ENCODE results near the gene MOB2. TPM values are rescaled to one million over a fixed set of nuclear protein-coding genes. Genes with fewer than 3 reads are reported as not detected.

MOB2 gene
- total RNA-seq, 1 experiment from 2014 or later = 22.7 TPM

DNA sequence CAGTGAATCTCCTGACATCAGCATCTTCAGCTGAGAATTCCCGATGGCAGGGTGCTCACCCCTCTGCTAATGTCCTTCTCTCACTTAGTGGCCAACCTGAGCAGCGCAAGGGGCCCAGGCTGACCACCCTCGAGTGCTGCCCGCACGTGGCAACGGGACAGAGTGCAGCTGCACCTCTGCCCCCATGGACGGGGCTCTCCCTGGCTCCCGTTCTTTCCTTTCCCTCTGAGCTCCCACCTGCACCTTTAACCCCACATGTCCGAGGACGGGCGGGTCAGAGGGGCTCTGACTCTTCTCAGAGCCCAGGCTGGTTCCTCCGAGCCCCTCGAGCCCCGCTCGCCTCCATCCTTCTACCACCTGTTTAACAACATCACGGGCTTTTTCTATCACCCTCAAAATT lies 19.8 kb downstream of the MOB2 start:
- Histone ChIP-seq H2BK12ac (ENCODE audit: insufficient read length, low read depth, low read length) (no peak overlapping the region), H3K56ac (ENCODE audit: insufficient read length, low read depth, low read length) (no peak overlapping the region), H2AK5ac (ENCODE audit: insufficient read length, low read length) (no peak overlapping the region), H4K91ac (ENCODE audit: insufficient read length, low read depth, low read length) (no peak overlapping the region), H3K14ac (ENCODE audit: insufficient read depth, low read length) (no peak overlapping the region), H3K79me1 (ENCODE audit: insufficient read depth, low read depth, low read length, poor library complexity, severe bottlenecking) (no peaks in the 10 kb centered on the region), H4K8ac (replicated peaks; ENCODE audit: insufficient read length, low read depth, low read length) (no peak overlapping the region), H2BK120ac (ENCODE audit: low read depth, low read length, poor library complexity, severe bottlenecking) (no peak overlapping the region), H2BK15ac (ENCODE audit: low read depth, low read length) (no peak overlapping the region), H4K20me1 (ENCODE audit: control insufficient read depth, insufficient read depth, insufficient read length) (no peaks in the 10 kb centered on the region), H3K23ac (ENCODE audit: insufficient read length, low read depth, low read length) (no peak overlapping the region), H2BK20ac (ENCODE audit: low read depth, low read length, poor library complexity, severe bottlenecking) (no peak overlapping the region), H3K4ac (ENCODE audit: low read depth, low read length) (no peak overlapping the region), H3T11ph (ENCODE audit: low read length) (no peak overlapping the region), H3K9me3 (ENCODE audit: control insufficient read depth, low read depth, low read length) (no peaks in the 10 kb centered on the region), H3K27me3 (ENCODE audit: insufficient read depth, low read length) (no peaks in the 10 kb centered on the region), H2BK5ac (ENCODE audit: insufficient read length, low read length) (no peak overlapping the region), H3K4me1 (ENCODE audit: insufficient read depth, low read length) (no peaks in the 10 kb centered on the region), H3K9ac (ENCODE audit: extremely low read depth, insufficient read length, low read length) (no peak overlapping the region), H3K27ac (ENCODE audit: insufficient read length, low read depth, low read length) (no peak overlapping the region), H3K18ac (ENCODE audit: insufficient read length, low read depth, low read length) (no peak overlapping the region), H4K5ac (ENCODE audit: insufficient read length, low read depth, low read length) (no peak overlapping the region), H2AFZ (ENCODE audit: low read length) (no peak overlapping the region), H3K79me2 (ENCODE audit: insufficient read depth, low read length) (no peaks in the 10 kb centered on the region), H3K4me2 (ENCODE audit: insufficient read depth, insufficient read length, low read length) (no peak overlapping the region), H3K23me2 (ENCODE audit: insufficient read length, low read depth, low read length, poor library complexity, severe bottlenecking) (no peaks in the 10 kb centered on the region)
- WGBS (ENCODE audit: extremely low coverage, insufficient read length, low lambda C conversion rate) = no CpG with 5 or more reads among the region's 16 CpGs
- Mint-ChIP-seq H3K9me3 (no peaks in the 10 kb centered on the region), H3K4me3 (no peak overlapping the region), H3K27ac (peak overlapping the region in 2 of 3 experiments; percentile 14 to 91; a peak in 2 of 7 replicates), H3K36me3 (ENCODE audit: insufficient read depth in 1 of 3, low read depth in 3 of 3) (peaks cover 0 to 2% (median 2%) of the 10 kb centered on the region in 3 experiments; a peak in 1 of 7 replicates), H3K27me3 (ENCODE audit: low read depth) (no peaks in the 10 kb centered on the region; the same call in 1 of the 2 replicates), H3K4me1 (peaks cover under 1 to 4% of the 10 kb centered on the region in 2 experiments; a peak in 3 of 4 replicates)
- no peak for DNase-seq
- TF ChIP-seq, protein P1, sequence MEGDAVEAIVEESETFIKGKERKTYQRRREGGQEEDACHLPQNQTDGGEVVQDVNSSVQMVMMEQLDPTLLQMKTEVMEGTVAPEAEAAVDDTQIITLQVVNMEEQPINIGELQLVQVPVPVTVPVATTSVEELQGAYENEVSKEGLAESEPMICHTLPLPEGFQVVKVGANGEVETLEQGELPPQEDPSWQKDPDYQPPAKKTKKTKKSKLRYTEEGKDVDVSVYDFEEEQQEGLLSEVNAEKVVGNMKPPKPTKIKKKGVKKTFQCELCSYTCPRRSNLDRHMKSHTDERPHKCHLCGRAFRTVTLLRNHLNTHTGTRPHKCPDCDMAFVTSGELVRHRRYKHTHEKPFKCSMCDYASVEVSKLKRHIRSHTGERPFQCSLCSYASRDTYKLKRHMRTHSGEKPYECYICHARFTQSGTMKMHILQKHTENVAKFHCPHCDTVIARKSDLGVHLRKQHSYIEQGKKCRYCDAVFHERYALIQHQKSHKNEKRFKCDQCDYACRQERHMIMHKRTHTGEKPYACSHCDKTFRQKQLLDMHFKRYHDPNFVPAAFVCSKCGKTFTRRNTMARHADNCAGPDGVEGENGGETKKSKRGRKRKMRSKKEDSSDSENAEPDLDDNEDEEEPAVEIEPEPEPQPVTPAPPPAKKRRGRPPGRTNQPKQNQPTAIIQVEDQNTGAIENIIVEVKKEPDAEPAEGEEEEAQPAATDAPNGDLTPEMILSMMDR (conservative IDR thresholded peaks at IDR 0.05) = no peak
